ENCODE measurements around the gene CSTPP1. TPM values are rescaled to one million over a fixed set of nuclear protein-coding genes. Genes with fewer than 3 reads are reported as not detected.

The CSTPP1 gene
- total and polyA plus RNA-seq, 2 of the 8 experiments (the other 6 are each of a cell fraction or from before 2014, with no cell fraction given) = 24.2 to 28.7 TPM

GRCh38 chr11:46902694-46903093, 33.9 kb upstream of the CSTPP1 start:
- H4K8ac ChIP-seq (ENCODE audit: extremely low read depth, insufficient read depth, low read length) = no peak overlapping the region
- no peak overlapping the region for H3K9ac ChIP-seq (replicated peaks in 1 of 4; ENCODE audit: extremely low read depth in 1 of 4, low read depth in 3 of 4, low read length in 3 of 4)
- no peak for TF ChIP-seq TEAD4 (IDR thresholded peaks at IDR 0.05; ENCODE audit: low read depth, low read length)
- no peak for TF ChIP-seq TCF12 (IDR thresholded peaks at IDR 0.05; ENCODE audit: low read depth, low read length)
- no peak for TF ChIP-seq CEBPB (IDR thresholded peaks at IDR 0.05; ENCODE audit: low read depth, low read length)
- TF ChIP-seq, protein P1, sequence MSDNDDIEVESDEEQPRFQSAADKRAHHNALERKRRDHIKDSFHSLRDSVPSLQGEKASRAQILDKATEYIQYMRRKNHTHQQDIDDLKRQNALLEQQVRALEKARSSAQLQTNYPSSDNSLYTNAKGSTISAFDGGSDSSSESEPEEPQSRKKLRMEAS (IDR thresholded peaks at IDR 0.05) = no peak
- TF ChIP-seq MAFK (IDR thresholded peaks at IDR 0.05; ENCODE audit: low read depth, low read length) = no peak
- no peak for TF ChIP-seq SIX5 (IDR thresholded peaks at IDR 0.05; ENCODE audit: low read depth, low read length)
- TF ChIP-seq GABPA (IDR thresholded peaks at IDR 0.05; ENCODE audit: borderline replicate concordance, insufficient read depth, low read length) = no peak
- no peak for TF ChIP-seq ATF2 (IDR thresholded peaks at IDR 0.05; ENCODE audit: low read length)
- no peak for TF ChIP-seq HDAC6 (IDR thresholded peaks at IDR 0.05; ENCODE audit: low read depth, low read length)
- DNase-seq (ENCODE audit: low read depth in 1 of 2, low spot score in 2 of 2) = no peak
- no peak overlapping the region for H4K91ac ChIP-seq (replicated peaks; ENCODE audit: insufficient read length, low read length)
- H2BK12ac ChIP-seq (ENCODE audit: low read depth, low read length) = no peak overlapping the region
- H2BK20ac ChIP-seq (ENCODE audit: low read length) = peak overlapping the region; percentile 48; the same call in 1 of the 2 replicates
- H3K4me1 ChIP-seq (replicated peaks in 1 of 4; ENCODE audit: control insufficient read depth in 3 of 4, insufficient read depth in 4 of 4, low read length in 3 of 4) = peaks cover 13 to 25% (median 14%) of the 10 kb centered on the region in 4 experiments
- no peak overlapping the region for H2AFZ ChIP-seq (ENCODE audit: low read length)
- FAIRE-seq = no peak
- no peak overlapping the region for H2BK5ac ChIP-seq (ENCODE audit: low read depth, low read length)
- 0 out of 4 replicates have a peak, but pooled peaks cover 0 to 2% of the 10 kb centered on the region in 2 experiments for H3K79me2 ChIP-seq (ENCODE audit: control insufficient read depth in 1 of 2, insufficient read depth in 2 of 2, low read length in 2 of 2)
- H3K23ac ChIP-seq (ENCODE audit: insufficient read length) = no peak overlapping the region
- H4K5ac ChIP-seq (ENCODE audit: insufficient read length, low read depth, low read length) = no peak overlapping the region
- no peak overlapping the region for H2AK5ac ChIP-seq (ENCODE audit: low read depth, low read length)
- no peak overlapping the region for H3K18ac ChIP-seq (ENCODE audit: extremely low read depth, low read length)
- peaks cover 6% of the 10 kb centered on the region for H3K79me1 ChIP-seq (ENCODE audit: low read depth, low read length)
- peaks cover 0 to 13% (median 9%) of the 10 kb centered on the region in 4 experiments; a peak in 5 of 8 replicates for H3K36me3 ChIP-seq (ENCODE audit: control insufficient read depth in 2 of 4, insufficient read depth in 4 of 4, low read length in 3 of 4)
- no peak overlapping the region for H3K27ac ChIP-seq (ENCODE audit: low read depth, low read length)
- H3K4me2 ChIP-seq (ENCODE audit: insufficient read depth in 1 of 2, low read depth in 2 of 2, low read length in 2 of 2) = no peak overlapping the region
- POLR2A ChIA-PET (ENCODE audit: partially characterized antibody) = interaction anchor here (2.6 kb wide), 1 partner anchor 10 kb away, joined by 20 read pairs; no protein-coding TSS in a partner anchor
- H4K20me1 ChIP-seq (replicated peaks in 1 of 2; ENCODE audit: control insufficient read depth in 1 of 2, insufficient read depth in 2 of 2, low read length in 2 of 2) = peaks cover 0 to 2% of the 10 kb centered on the region in 2 experiments
- H3K9me3 ChIP-seq (ENCODE audit: insufficient read depth in 2 of 2, low read depth in 1 of 2, low read length in 1 of 2) = peaks cover 4 to 8% of the 10 kb centered on the region in 2 experiments; a peak in 2 of 4 replicates
- H3K27me3 ChIP-seq (replicated peaks in 1 of 4; ENCODE audit: control insufficient read depth in 3 of 4, extremely low read depth in 1 of 4, insufficient read depth in 3 of 4, low read length in 3 of 4) = no peaks in the 10 kb centered on the region
- no peak overlapping the region for H3K14ac ChIP-seq (ENCODE audit: insufficient read length)
- no peak overlapping the region; the same call in 1 of the 2 replicates for H2BK15ac ChIP-seq (ENCODE audit: low read length)
- H3K23me2 ChIP-seq (ENCODE audit: low read depth, low read length) = no peaks in the 10 kb centered on the region
- H3K4ac ChIP-seq (replicated peaks; ENCODE audit: insufficient read length, low read depth, low read length) = no peak overlapping the region
- H2BK120ac ChIP-seq (replicated peaks; ENCODE audit: low read depth, low read length) = no peak overlapping the region
- 92% methylated on average over 6 of the region's 6 CpGs; no CpG with 5 or more reads in 1 of the 2 experiments for WGBS, 2 experiments (ENCODE audit: extremely low coverage in 1 of 2, insufficient coverage in 1 of 2, insufficient read length in 1 of 2, insufficient replicate concordance in 2 of 2, low coverage in 1 of 2, low lambda C conversion rate in 2 of 2, missing lambda C conversion rate in 1 of 2)
- H3K56ac ChIP-seq (replicated peaks; ENCODE audit: insufficient read length, low read depth, low read length) = no peak overlapping the region
- CTCF ChIA-PET (ENCODE audit: partially characterized antibody) = interaction anchor here (1.1 to 7.5 kb wide), 2 partner anchors 13 to 251 kb away, joined by 3 to 44 read pairs; no protein-coding TSS in a partner anchor
- H3K4me3 ChIP-seq (ENCODE audit: extremely low read depth in 1 of 4, insufficient read depth in 2 of 4, low read depth in 3 of 4, low read length in 4 of 4) = no peak overlapping the region
